Thyroid gland (tissue), 4 donors: ENCODE results near the gene SUGCT. TPM values are rescaled to one million over a fixed set of nuclear protein-coding genes. Genes with fewer than 3 reads are reported as not detected.

Experiments
- DNase-seq, 2 donors: peaks; one replicate each; pipeline ENCODE4 v3.0.0-alpha.2; 2019
- H3K27ac ChIP-seq, 3 donors: fragments of 200-600 bp; sonication (generic); 1 replicate in 2 of 3; 2 replicates in 1 of 3; pipeline ENCODE4 v1.5.1; 2016 to 2019; ENCODE audit warnings: mild to moderate bottlenecking in 1 of 3, moderate library complexity in 1 of 3
- H3K27me3 ChIP-seq: fragments of 200-600 bp; sonication (generic); one replicate; pipeline ENCODE4 v1.5.1; 2019
- H3K36me3 ChIP-seq, 2 donors: fragments of 200-600 bp; sonication (generic); one replicate each; pipeline ENCODE4 v1.5.1; 2016 to 2019
- H3K4me1 ChIP-seq, 2 donors: fragments of 200-600 bp; sonication (generic); one replicate each; pipeline ENCODE4 v1.5.1; 2017 to 2019
- H3K4me3 ChIP-seq, 3 donors: fragments of 200-600 bp; sonication (generic); replicated peaks in 1 of 3; 1 replicate in 2 of 3; 2 replicates in 1 of 3; pipeline ENCODE4 v1.5.1; 2016; ENCODE audit warnings: mild to moderate bottlenecking in 1 of 3
- H3K9me3 ChIP-seq: fragments of 200-600 bp; sonication (generic); one replicate; pipeline ENCODE4 v1.5.1; 2017
- CTCF ChIP-seq, 6 experiments: fragments of 200-600 bp in 3 of 6; fragments of 450-650 bp in 3 of 6; sonication (generic) in 3 of 6; IDR thresholded peaks; one replicate each; pipeline ENCODE4 v1.5.1; 2016 to 2019; ENCODE audit warnings: antibody characterized with exemption in 6 of 6, mild to moderate bottlenecking in 2 of 6, inconsistent platforms in 1 of 6, moderate library complexity in 1 of 6
- POLR2A ChIP-seq, 2 donors: fragments of 450-650 bp; IDR thresholded peaks; one replicate each; pipeline ENCODE4 v1.6.1; 2017; ENCODE audit warnings: antibody characterized with exemption in 2 of 2, mild to moderate bottlenecking in 2 of 2, moderate library complexity in 1 of 2
- WGBS, 2 donors: methylation state at CpG; one replicate each; pipeline ENCODE4 v1.1.5; 2017; 5-methylcytosine and 5-hydroxymethylcytosine counted together
- intact Hi-C: fragments of 100-400 bp; cut with DNase I; formaldehyde crosslinking; loops from one replicate; pipeline ENCODE4 v1.15.1; 2023
- total RNA-seq, 4 donors: library from RNA; depleted of rRNA; stranded (reverse); fragments of >200 nt; gene quantifications; one replicate each; pipeline ENCODE4 v1.2.3, GENCODE V29; 2016

Gene SUGCT
- total RNA-seq, 4 donors from 2014 or later, result 1.3 to 15.2 (median 3.2) TPM

- no peaks in the 10 kb centered on the region for H3K4me1 ChIP-seq
- no peak for TF ChIP-seq POLR2A (IDR thresholded peaks at IDR 0.05)
- no peak for TF ChIP-seq CTCF (IDR thresholded peaks at IDR 0.05)
- H3K36me3 ChIP-seq, result no peaks in the 10 kb centered on the region
- intact Hi-C loops, result no loop called here
- H3K9me3 ChIP-seq, result no peaks in the 10 kb centered on the region
- no peak for DNase-seq
- no peaks in the 10 kb centered on the region for H3K27me3 ChIP-seq
- H3K4me3 ChIP-seq, result no peak overlapping the region
- H3K27ac ChIP-seq, result no peak overlapping the region
These were observed 670.6 kb downstream of the SUGCT start for GRCh38 chr7:40805361-40805760.

GRCh38 chr7:40808378-40808942, 673.7 kb downstream of the SUGCT start:
- no peaks in the 10 kb centered on the region for H3K9me3 ChIP-seq
- H3K36me3 ChIP-seq, result no peaks in the 10 kb centered on the region
- DNase-seq, result no peak
- TF ChIP-seq CTCF (IDR thresholded peaks at IDR 0.05), result no peak
- no peak for TF ChIP-seq POLR2A (IDR thresholded peaks at IDR 0.05)
- no peaks in the 10 kb centered on the region for H3K27me3 ChIP-seq
- H3K4me3 ChIP-seq, result no peak overlapping the region
- no peaks in the 10 kb centered on the region for H3K4me1 ChIP-seq
- intact Hi-C loops, result no loop called here
- no peak overlapping the region for H3K27ac ChIP-seq

GRCh38 chr7:40810274-40810673, 675.5 kb downstream of the SUGCT start:
- H3K9me3 ChIP-seq, result no peaks in the 10 kb centered on the region
- H3K27ac ChIP-seq, result no peak overlapping the region
- intact Hi-C loops, result no loop called here
- H3K36me3 ChIP-seq, result no peaks in the 10 kb centered on the region
- no peaks in the 10 kb centered on the region for H3K4me1 ChIP-seq
- no peaks in the 10 kb centered on the region for H3K27me3 ChIP-seq
- DNase-seq, result no peak
- WGBS, 2 donors, result 94 to 100% methylated on average over 1 of the region's 1 CpG
- no peak for TF ChIP-seq POLR2A (IDR thresholded peaks at IDR 0.05)
- TF ChIP-seq CTCF (IDR thresholded peaks at IDR 0.05), result no peak
- no peak overlapping the region for H3K4me3 ChIP-seq

GRCh38 chr7:40811666-40812065, 676.9 kb downstream of the SUGCT start:
- Histone ChIP-seq H3K4me3 (no peak overlapping the region), H3K4me1 (no peaks in the 10 kb centered on the region), H3K27ac (no peak overlapping the region), H3K27me3 (no peaks in the 10 kb centered on the region), H3K9me3 (no peaks in the 10 kb centered on the region), H3K36me3 (no peaks in the 10 kb centered on the region)
- no peak for TF ChIP-seq POLR2A (IDR thresholded peaks at IDR 0.05)
- TF ChIP-seq CTCF (IDR thresholded peaks at IDR 0.05), result no peak
- no peak for DNase-seq
- intact Hi-C loops, result no loop called here
- WGBS, 2 donors, result 91 to 97% methylated on average over 1 of the region's 1 CpG

- H3K4me1 ChIP-seq, result no peaks in the 10 kb centered on the region
- TF ChIP-seq CTCF (IDR thresholded peaks at IDR 0.05) (no peak), POLR2A (IDR thresholded peaks at IDR 0.05) (no peak)
- DNase-seq, result no peak
- H3K9me3 ChIP-seq, result no peaks in the 10 kb centered on the region
- intact Hi-C loops, result no loop called here
- no peaks in the 10 kb centered on the region for H3K36me3 ChIP-seq
- H3K27me3 ChIP-seq, result no peaks in the 10 kb centered on the region
- WGBS, 2 donors, result 92 to 98% methylated on average over 1 to 2 of the region's 2 CpGs
- no peak overlapping the region for H3K27ac ChIP-seq
- H3K4me3 ChIP-seq, result no peak overlapping the region
These were observed 680.2 kb downstream of the SUGCT start for GRCh38 chr7:40815022-40815421.
